ENCODE measurements around the gene TMEM266.

TMEM266 gene

DNA sequence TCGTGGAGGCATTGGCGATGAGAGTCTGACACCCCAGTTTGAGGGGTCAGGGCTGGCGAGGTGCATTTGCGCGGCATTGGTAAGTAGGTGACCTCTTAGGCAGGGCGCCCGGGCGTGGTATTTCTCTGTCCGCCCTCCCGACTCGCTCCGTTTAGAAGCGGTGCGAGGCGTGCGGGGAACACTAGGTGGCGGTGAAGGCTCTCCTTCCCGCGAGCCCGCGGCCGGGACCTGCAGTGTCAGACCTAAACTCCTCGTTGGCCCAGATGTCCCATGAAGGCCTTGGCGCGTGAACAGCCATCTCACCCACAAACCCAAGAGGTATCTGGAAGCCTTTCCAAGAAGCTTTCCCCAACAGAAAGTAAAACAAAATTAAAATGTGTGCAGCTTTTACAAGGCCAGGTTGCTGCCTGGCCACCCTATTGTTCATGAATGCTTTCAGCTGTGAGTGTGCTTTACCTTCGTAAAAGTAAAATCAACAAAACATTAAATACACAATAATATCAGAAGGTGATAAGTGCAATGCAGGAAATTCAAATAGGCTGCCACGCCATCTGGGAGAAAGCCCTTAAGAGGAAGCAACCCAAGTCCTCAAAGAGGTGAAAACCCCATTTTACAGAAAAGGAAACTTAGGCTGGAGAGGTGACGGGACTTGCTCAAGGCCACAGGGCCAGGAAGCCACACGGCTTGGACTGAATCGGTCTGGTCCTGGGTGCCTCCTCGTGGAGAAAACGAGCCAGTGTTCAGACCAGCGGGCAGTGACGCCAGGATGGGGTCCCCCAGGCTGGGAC is 131.2 kb downstream of the TMEM266 start:
- FAIRE-seq, result no peak
- peak; percentile 94 for DNase-seq (ENCODE audit: insufficient read length, low spot score)
- TF ChIP-seq CTCF (IDR thresholded peaks at IDR 0.05; ENCODE audit: insufficient read depth, missing control alignments), result peak; percentile 91

DNA sequence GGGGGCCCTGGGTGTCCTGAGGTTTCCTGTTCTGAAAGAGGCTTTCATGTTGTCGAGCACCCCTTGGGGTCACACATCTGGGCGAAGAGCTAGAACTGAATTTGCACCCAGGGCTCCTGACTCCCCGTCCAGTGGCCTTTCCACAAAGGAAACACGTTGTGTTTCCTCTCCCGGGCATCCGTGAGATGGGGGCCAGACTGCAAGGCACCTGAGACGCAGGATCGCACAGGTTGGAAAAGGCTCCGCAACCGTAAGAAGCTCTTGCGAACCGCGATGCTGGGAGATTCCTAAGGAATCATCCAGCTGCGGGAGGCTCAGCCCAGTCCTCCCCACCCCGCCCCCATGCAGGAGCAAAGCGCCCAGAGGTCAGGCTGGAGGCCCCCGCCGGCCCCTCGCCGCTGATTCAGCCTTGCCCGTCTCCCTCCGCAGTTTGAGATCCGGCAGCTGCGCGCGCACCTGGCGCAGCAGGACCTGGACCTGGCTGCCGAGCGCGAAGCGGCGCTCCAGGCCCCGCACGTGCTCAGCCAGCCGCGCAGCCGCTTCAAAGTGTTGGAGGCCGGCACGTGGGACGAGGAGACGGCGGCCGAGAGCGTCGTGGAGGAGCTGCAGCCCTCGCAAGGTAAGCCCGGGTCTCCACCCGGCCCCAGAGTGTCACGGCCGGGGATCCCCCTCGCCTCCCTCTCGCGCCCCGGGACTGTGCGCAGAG is 131.9 kb downstream of the TMEM266 start:
- FAIRE-seq (no peak), DNase-seq (ENCODE audit: insufficient read length, low spot score) (no peak)
- no peak for TF ChIP-seq CTCF (IDR thresholded peaks at IDR 0.05; ENCODE audit: insufficient read depth, missing control alignments)

DNA sequence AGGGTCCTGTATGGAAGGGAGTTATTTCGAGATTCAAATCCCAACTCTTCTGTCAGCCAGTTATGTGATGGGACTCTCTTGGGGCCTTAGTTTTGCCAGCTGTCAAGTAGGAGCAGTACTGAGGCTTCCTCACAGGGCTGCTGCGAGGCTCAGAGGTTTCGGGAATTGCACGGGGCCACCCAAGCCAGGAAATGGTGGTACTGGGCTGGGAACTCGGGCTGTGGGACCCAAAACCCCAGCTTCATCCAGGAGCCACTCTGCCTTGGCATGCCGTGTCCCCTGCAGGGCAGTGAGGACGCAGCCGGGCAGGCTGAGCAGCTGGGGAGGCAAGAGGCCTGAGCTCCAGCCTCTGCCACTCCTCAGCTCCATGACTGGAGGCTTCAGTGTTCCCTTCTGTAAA is 132.9 kb downstream of the TMEM266 start:
- no peak for TF ChIP-seq CTCF (IDR thresholded peaks at IDR 0.05; ENCODE audit: insufficient read depth, missing control alignments)

DNA sequence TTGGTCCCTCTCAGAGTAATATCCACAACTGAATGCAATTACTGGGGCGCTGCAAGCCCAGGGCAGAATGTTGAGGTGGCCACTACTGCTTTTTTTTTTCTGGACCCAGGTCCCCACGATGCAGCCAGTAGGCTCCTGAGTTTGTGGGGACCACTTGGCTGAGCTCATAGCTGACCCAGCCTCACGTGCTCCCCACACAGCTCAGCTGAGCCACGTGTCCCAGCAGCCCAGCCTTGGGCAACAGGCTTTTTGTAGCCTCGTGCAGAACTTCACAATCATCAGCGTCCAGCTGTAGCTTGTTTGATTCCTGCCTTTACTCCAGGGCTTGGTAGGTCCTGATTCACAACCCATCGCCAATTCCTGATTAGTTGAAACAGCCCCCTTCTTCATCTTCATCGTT is 134.1 kb downstream of the TMEM266 start:
- DNase-seq (ENCODE audit: insufficient read length, low spot score), result no peak
- FAIRE-seq, result no peak
- no peak for TF ChIP-seq CTCF (IDR thresholded peaks at IDR 0.05; ENCODE audit: insufficient read depth, missing control alignments)

More for the DNA sequence above, 132.9 kb downstream of the TMEM266 start:
- DNase-seq (ENCODE audit: insufficient read length, low spot score) (no peak), FAIRE-seq (no peak)

GRCh38 chr15:76195506-76196268 is 135.9 kb downstream of the TMEM266 start:
- no peak for TF ChIP-seq CTCF (IDR thresholded peaks at IDR 0.05; ENCODE audit: insufficient read depth, missing control alignments)
- DNase-seq (ENCODE audit: insufficient read length, low spot score), result no peak
- no peak for FAIRE-seq

DNA sequence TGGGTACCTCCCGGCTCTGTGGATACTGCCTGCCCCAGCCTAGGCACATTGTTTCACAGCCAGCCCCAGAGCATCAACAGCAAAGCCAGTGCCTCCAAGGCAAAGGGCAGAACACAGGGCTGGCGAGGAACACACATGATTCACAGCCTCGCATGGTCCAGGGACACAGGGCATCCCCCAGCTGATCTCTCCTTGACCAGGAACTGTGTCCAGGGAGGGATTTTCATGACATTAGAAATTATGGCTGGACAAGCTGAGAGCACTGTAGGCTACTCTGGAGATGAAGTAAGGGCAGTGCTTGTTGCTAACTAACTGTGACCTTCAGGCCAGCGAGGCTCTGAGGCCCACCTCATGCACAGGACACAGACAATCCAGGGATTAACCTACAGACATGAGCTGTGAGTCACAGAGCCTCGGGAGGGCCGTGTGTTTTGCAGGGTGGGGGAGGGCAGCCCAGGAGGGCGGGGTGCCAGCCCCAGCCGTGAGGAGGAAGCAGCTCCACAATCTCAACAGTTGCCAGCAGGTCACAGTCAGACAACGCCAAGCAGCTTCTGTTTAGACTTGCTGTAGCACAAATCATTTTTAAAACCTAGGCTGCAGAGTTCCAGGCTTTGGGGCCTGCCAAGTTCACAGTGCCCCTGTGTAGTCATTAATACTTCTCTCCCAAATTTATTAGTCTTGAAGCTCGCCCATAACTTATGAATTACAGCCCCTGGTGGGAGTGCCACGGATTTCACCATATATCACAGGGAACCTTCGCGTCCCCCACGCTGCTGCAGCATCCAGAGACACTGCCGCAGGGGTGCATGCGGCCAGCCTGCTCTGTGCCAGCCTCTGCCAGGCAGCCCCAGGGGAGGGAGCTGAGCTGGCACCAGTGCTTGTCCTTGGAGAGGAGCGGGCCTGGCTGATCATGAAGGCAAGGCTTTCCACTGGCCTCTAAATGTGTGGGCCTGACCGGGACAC is 136.8 kb downstream of the TMEM266 start:
- TF ChIP-seq CTCF (IDR thresholded peaks at IDR 0.05; ENCODE audit: insufficient read depth, missing control alignments), result no peak
- no peak for FAIRE-seq
- DNase-seq (ENCODE audit: insufficient read length, low spot score), result peak; percentile 61

Measured in D721Med (cell line).